Measurements from ENCODE around the gene KRTAP20-1.

KRTAP20-1 gene

DNA sequence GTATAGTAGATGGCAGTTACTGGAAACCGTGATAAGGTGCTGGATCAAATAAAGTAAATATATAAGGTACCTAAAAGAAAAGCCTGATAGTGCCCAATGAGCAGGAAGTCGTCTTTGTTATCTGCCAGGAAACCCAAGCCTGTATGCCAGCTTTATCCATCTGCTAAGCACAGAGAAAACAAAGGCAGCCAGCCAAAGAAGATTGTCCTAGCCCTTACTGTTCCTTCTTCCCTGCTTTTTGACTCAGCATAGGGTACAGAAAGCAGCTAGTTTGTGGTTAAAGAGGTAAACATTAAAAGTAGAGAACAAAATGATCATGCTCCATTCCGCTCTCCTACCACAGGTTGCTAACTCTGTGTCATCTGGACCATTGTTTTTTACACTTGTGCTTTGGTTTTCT, 36.1 kb upstream of the KRTAP20-1 start:
- no peak overlapping the region for H4K91ac ChIP-seq (ENCODE audit: low read length)
- H3K4me2 ChIP-seq (ENCODE audit: low read length, poor library complexity, severe bottlenecking), result no peak overlapping the region
- H2BK5ac ChIP-seq (ENCODE audit: low read depth, low read length, poor library complexity, severe bottlenecking), result no peak overlapping the region
- H3K14ac ChIP-seq (ENCODE audit: low read length in 2 of 2), result no peak overlapping the region
- H3K27ac ChIP-seq (ENCODE audit: low read length, poor library complexity, severe bottlenecking), result no peak overlapping the region
- no peaks in the 10 kb centered on the region for H3K79me1 ChIP-seq (replicated peaks; ENCODE audit: low read length, poor library complexity, severe bottlenecking)
- H3K27me3 ChIP-seq (ENCODE audit: control insufficient read depth in 1 of 2, insufficient read depth in 1 of 2, low read length in 2 of 2), result no peaks in the 10 kb centered on the region
- no peak overlapping the region for H4K8ac ChIP-seq (ENCODE audit: low read length)
- H2BK120ac ChIP-seq (ENCODE audit: low read depth, low read length), result no peak overlapping the region
- no peak overlapping the region for H3K18ac ChIP-seq (ENCODE audit: low read depth in 1 of 2, low read length in 2 of 2)
- WGBS, result 54% methylated on average over 3 of the region's 3 CpGs
- no peak overlapping the region for H2AFZ ChIP-seq (ENCODE audit: low read depth, low read length)
- H2BK15ac ChIP-seq (ENCODE audit: low read depth, poor library complexity, severe bottlenecking), result no peak overlapping the region
- H3K4ac ChIP-seq (ENCODE audit: low read depth in 1 of 2, low read length in 2 of 2), result no peak overlapping the region
- no peak for DNase-seq
- H3K4me3 ChIP-seq (ENCODE audit: insufficient read depth in 1 of 2, low read depth in 1 of 2, low read length in 2 of 2), result no peak overlapping the region
- no peaks in the 10 kb centered on the region for H3K4me1 ChIP-seq (ENCODE audit: control insufficient read depth, insufficient read depth, low read depth, low read length)
- no peak overlapping the region for H3K23ac ChIP-seq (ENCODE audit: low read length in 2 of 2)
- H3K36me3 ChIP-seq (ENCODE audit: control insufficient read depth in 1 of 2, insufficient read depth in 2 of 2, low read depth in 1 of 2, low read length in 2 of 2), result no peaks in the 10 kb centered on the region
- H2BK12ac ChIP-seq (ENCODE audit: low read length in 2 of 2), result no peak overlapping the region
- no peak overlapping the region for H3K9ac ChIP-seq (ENCODE audit: low read length)
- H3K9me3 ChIP-seq (ENCODE audit: control insufficient read depth, low read length), result peaks cover 9% of the 10 kb centered on the region
- no peak overlapping the region for H2AK5ac ChIP-seq (ENCODE audit: low read length, severe bottlenecking)

GRCh38 chr21:30582870-30583269, 33.4 kb upstream of the KRTAP20-1 start:
- no peak overlapping the region for H2BK15ac ChIP-seq (ENCODE audit: low read depth, poor library complexity, severe bottlenecking)
- no peak overlapping the region for H2AK5ac ChIP-seq (ENCODE audit: low read length, severe bottlenecking)
- H2BK5ac ChIP-seq (ENCODE audit: low read depth, low read length, poor library complexity, severe bottlenecking), result no peak overlapping the region
- H3K23ac ChIP-seq (ENCODE audit: low read length in 2 of 2), result no peak overlapping the region
- no peak overlapping the region for H4K8ac ChIP-seq (ENCODE audit: low read length)
- WGBS, result no CpG with 5 or more reads among the region's 1 CpG
- no peak overlapping the region for H3K18ac ChIP-seq (ENCODE audit: low read depth in 1 of 2, low read length in 2 of 2)
- H3K4me3 ChIP-seq (ENCODE audit: insufficient read depth in 1 of 2, low read depth in 1 of 2, low read length in 2 of 2), result no peak overlapping the region
- H2AFZ ChIP-seq (ENCODE audit: low read depth, low read length), result no peak overlapping the region
- no peak overlapping the region for H4K91ac ChIP-seq (ENCODE audit: low read length)
- no peak overlapping the region for H2BK12ac ChIP-seq (ENCODE audit: low read length in 2 of 2)
- no peaks in the 10 kb centered on the region for H3K79me1 ChIP-seq (replicated peaks; ENCODE audit: low read length, poor library complexity, severe bottlenecking)
- no peak for DNase-seq
- no peaks in the 10 kb centered on the region for H3K27me3 ChIP-seq (ENCODE audit: control insufficient read depth in 1 of 2, insufficient read depth in 1 of 2, low read length in 2 of 2)
- no peak overlapping the region for H3K14ac ChIP-seq (ENCODE audit: low read length in 2 of 2)
- H3K9ac ChIP-seq (ENCODE audit: low read length), result no peak overlapping the region
- no peak overlapping the region for H3K4ac ChIP-seq (ENCODE audit: low read depth in 1 of 2, low read length in 2 of 2)
- H3K4me1 ChIP-seq (ENCODE audit: control insufficient read depth, insufficient read depth, low read depth, low read length), result no peaks in the 10 kb centered on the region
- H3K36me3 ChIP-seq (ENCODE audit: control insufficient read depth in 1 of 2, insufficient read depth in 2 of 2, low read depth in 1 of 2, low read length in 2 of 2), result no peaks in the 10 kb centered on the region
- H3K27ac ChIP-seq (ENCODE audit: low read length, poor library complexity, severe bottlenecking), result no peak overlapping the region
- peaks cover 9% of the 10 kb centered on the region for H3K9me3 ChIP-seq (ENCODE audit: control insufficient read depth, low read length)
- no peak overlapping the region for H3K4me2 ChIP-seq (ENCODE audit: low read length, poor library complexity, severe bottlenecking)
- no peak overlapping the region for H2BK120ac ChIP-seq (ENCODE audit: low read depth, low read length)

DNA sequence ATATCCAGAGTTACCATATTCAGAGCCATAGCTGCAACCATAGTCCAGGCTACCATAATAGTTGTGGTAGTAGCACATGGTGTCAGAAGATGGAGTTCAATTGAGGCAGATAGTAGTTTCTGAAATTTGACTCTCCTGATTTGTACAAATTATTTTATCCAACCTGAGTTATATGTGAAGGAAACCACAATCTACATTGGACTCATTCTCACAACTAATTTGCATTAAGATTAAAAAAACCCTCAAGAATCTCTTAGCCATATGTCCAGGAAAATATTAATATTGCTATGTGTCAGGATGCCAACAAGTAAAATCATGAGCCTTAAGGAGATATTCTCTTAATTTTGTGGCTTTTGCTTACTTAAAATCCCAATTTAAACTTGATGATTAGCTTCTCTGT, 25.9 kb upstream of the KRTAP20-1 start, which contains the start of gene KRTAP22-2:
KRTAP22-2 (minus strand) TSS at position 101 of the 400 bp plus-strand sequence.
- Histone ChIP-seq H2BK12ac (ENCODE audit: low read length in 2 of 2) (no peak within 1 kb of the TSS), H3K27ac (ENCODE audit: low read length, poor library complexity, severe bottlenecking) (no peak within 1 kb of the TSS), H3K4me3 (ENCODE audit: insufficient read depth in 1 of 2, low read depth in 1 of 2, low read length in 2 of 2) (no peak within 1 kb of the TSS), H3K4ac (ENCODE audit: low read depth in 1 of 2, low read length in 2 of 2) (no peak within 1 kb of the TSS), H4K8ac (ENCODE audit: low read length) (no peak within 1 kb of the TSS), H2BK5ac (ENCODE audit: low read depth, low read length, poor library complexity, severe bottlenecking) (no peak within 1 kb of the TSS), H2AK5ac (ENCODE audit: low read length, severe bottlenecking) (no peak within 1 kb of the TSS), H3K18ac (ENCODE audit: low read depth in 1 of 2, low read length in 2 of 2) (no peak within 1 kb of the TSS), H3K9me3 (ENCODE audit: control insufficient read depth, low read length) (no peaks in the 10 kb centered on the region), H3K4me2 (ENCODE audit: low read length, poor library complexity, severe bottlenecking) (no peak within 1 kb of the TSS), H3K4me1 (ENCODE audit: control insufficient read depth, insufficient read depth, low read depth, low read length) (no peaks in the 10 kb centered on the region), H2BK15ac (ENCODE audit: low read depth, poor library complexity, severe bottlenecking) (no peak within 1 kb of the TSS), H3K23ac (ENCODE audit: low read length in 2 of 2) (no peak within 1 kb of the TSS), H3K27me3 (ENCODE audit: control insufficient read depth in 1 of 2, insufficient read depth in 1 of 2, low read length in 2 of 2) (no peaks in the 10 kb centered on the region), H2AFZ (ENCODE audit: low read depth, low read length) (no peak within 1 kb of the TSS), H3K79me1 (replicated peaks; ENCODE audit: low read length, poor library complexity, severe bottlenecking) (no peaks in the 10 kb centered on the region), H4K91ac (ENCODE audit: low read length) (no peak within 1 kb of the TSS), H3K36me3 (ENCODE audit: control insufficient read depth in 1 of 2, insufficient read depth in 2 of 2, low read depth in 1 of 2, low read length in 2 of 2) (no peaks in the 10 kb centered on the region), H3K14ac (ENCODE audit: low read length in 2 of 2) (no peak within 1 kb of the TSS), H2BK120ac (ENCODE audit: low read depth, low read length) (no peak within 1 kb of the TSS), H3K9ac (ENCODE audit: low read length) (no peak within 1 kb of the TSS)
- DNase-seq, result no peak

DNA sequence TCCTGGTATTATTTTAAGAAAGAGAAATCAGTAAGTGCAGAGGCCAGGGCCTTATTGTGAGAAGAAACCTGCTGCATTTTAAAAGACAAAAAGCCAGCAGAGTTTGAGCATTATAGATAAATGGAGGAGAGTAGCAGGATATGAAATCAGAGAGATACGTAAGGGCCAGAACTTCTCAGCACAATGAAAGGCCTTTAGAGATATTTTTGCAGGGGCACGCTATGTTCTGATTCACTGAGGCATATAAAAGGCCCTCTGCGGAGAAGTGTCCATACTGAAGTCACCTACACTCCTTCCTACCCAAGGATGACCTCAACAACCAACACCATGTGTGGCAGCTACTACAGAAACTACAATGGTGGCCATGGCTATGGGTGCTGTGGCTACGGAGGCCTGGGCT, 24.1 kb upstream of the KRTAP20-1 start, which contains the start of gene KRTAP6-3:
KRTAP6-3 (plus strand) TSS at position 301 of the 400 bp plus-strand sequence; CDS start at position 307, 6 bp downstream.
- Histone ChIP-seq H2AFZ (ENCODE audit: low read depth, low read length) (no peak within 1 kb of the TSS), H3K4me2 (ENCODE audit: low read length, poor library complexity, severe bottlenecking) (no peak within 1 kb of the TSS), H2BK15ac (ENCODE audit: low read depth, poor library complexity, severe bottlenecking) (no peak within 1 kb of the TSS), H2BK12ac (ENCODE audit: low read length in 2 of 2) (no peak within 1 kb of the TSS), H3K4ac (ENCODE audit: low read depth in 1 of 2, low read length in 2 of 2) (no peak within 1 kb of the TSS), H3K9ac (ENCODE audit: low read length) (no peak within 1 kb of the TSS), H3K79me1 (replicated peaks; ENCODE audit: low read length, poor library complexity, severe bottlenecking) (no peaks in the 10 kb centered on the region), H2BK5ac (ENCODE audit: low read depth, low read length, poor library complexity, severe bottlenecking) (no peak within 1 kb of the TSS), H3K27ac (ENCODE audit: low read length, poor library complexity, severe bottlenecking) (no peak within 1 kb of the TSS), H3K27me3 (ENCODE audit: control insufficient read depth in 1 of 2, insufficient read depth in 1 of 2, low read length in 2 of 2) (no peaks in the 10 kb centered on the region), H3K36me3 (ENCODE audit: control insufficient read depth in 1 of 2, insufficient read depth in 2 of 2, low read depth in 1 of 2, low read length in 2 of 2) (no peaks in the 10 kb centered on the region), H3K14ac (ENCODE audit: low read length in 2 of 2) (no peak within 1 kb of the TSS), H3K4me3 (ENCODE audit: insufficient read depth in 1 of 2, low read depth in 1 of 2, low read length in 2 of 2) (no peak within 1 kb of the TSS), H2BK120ac (ENCODE audit: low read depth, low read length) (no peak within 1 kb of the TSS), H2AK5ac (ENCODE audit: low read length, severe bottlenecking) (no peak within 1 kb of the TSS), H3K18ac (ENCODE audit: low read depth in 1 of 2, low read length in 2 of 2) (no peak within 1 kb of the TSS), H4K8ac (ENCODE audit: low read length) (no peak within 1 kb of the TSS), H4K91ac (ENCODE audit: low read length) (no peak within 1 kb of the TSS), H3K4me1 (ENCODE audit: control insufficient read depth, insufficient read depth, low read depth, low read length) (no peaks in the 10 kb centered on the region), H3K23ac (ENCODE audit: low read length in 2 of 2) (no peak within 1 kb of the TSS), H3K9me3 (ENCODE audit: control insufficient read depth, low read length) (no peaks in the 10 kb centered on the region)
- no peak for DNase-seq
- 85% methylated on average over 4 of the region's 4 CpGs for WGBS
